HepG2 (cell line): Measurements from ENCODE around the gene COPS4. TPM values are rescaled to one million over a fixed set of nuclear protein-coding genes. Genes with fewer than 3 reads are reported as not detected.

Experiments used
- EZH2 ChIP-seq: conservative IDR thresholded peaks from 2 replicates; pipeline ENCODE4 v1.6.1; 2012; ENCODE audit warnings: mild to moderate bottlenecking, low read depth, low read length, moderate library complexity
- FOXC1 ChIP-seq: sonication (generic); formaldehyde crosslinking; IDR thresholded peaks from 2 replicates; pipeline ENCODE4 v1.8.0; 2022; ENCODE audit warnings: mild to moderate bottlenecking, missing genetic modification reagents, borderline replicate concordance
- GLMP ChIP-seq: sonication (generic); formaldehyde crosslinking; IDR thresholded peaks from 2 replicates; pipeline ENCODE4 v1.9.0; 2021; ENCODE audit warnings: missing genetic modification reagents, mild to moderate bottlenecking, borderline replicate concordance
- GZF1 ChIP-seq: sonication (generic); formaldehyde crosslinking; IDR thresholded peaks from 2 replicates; pipeline ENCODE4 v1.5.1; 2020; ENCODE audit warnings: mild to moderate bottlenecking, missing genetic modification reagents
- HMG20A ChIP-seq: IDR thresholded peaks from 2 replicates; pipeline ENCODE4 v1.6.1; 2016; ENCODE audit warnings: borderline replicate concordance
- HNRNPUL1 ChIP-seq: fragments of 200-400 bp; formaldehyde crosslinking; IDR thresholded peaks from 2 replicates; pipeline ENCODE4 v1.6.1; 2017; ENCODE audit warnings: low read depth, mild to moderate bottlenecking, low read length, moderate library complexity
- JUND ChIP-seq: sonication (generic); formaldehyde crosslinking; IDR thresholded peaks from 2 replicates; pipeline ENCODE4 v1.8.0; 2022; ENCODE audit warnings: mild to moderate bottlenecking, missing genetic modification reagents
- KAT7 ChIP-seq: IDR thresholded peaks from 2 replicates; pipeline ENCODE4 v1.6.1; 2018; ENCODE audit warnings: borderline replicate concordance, missing compliant biosample characterization
- MED8 ChIP-seq: sonication (generic); formaldehyde crosslinking; IDR thresholded peaks from 2 replicates; pipeline ENCODE4 v1.8.1; 2023; ENCODE audit warnings: mild to moderate bottlenecking, missing genetic modification reagents; ENCODE audit not compliant: insufficient replicate concordance
- NCOA2 ChIP-seq: sonication (generic); formaldehyde crosslinking; IDR thresholded peaks from 2 replicates; pipeline ENCODE4 v1.8.0; 2022; ENCODE audit warnings: inconsistent platforms
- NCOA5 ChIP-seq: sonication (generic); formaldehyde crosslinking; IDR thresholded peaks from 2 replicates; pipeline ENCODE4 v1.4.0; 2020; ENCODE audit warnings: missing genetic modification reagents
- NPAS2 ChIP-seq: sonication (generic); formaldehyde crosslinking; IDR thresholded peaks from 2 replicates; pipeline ENCODE4 v1.8.0; 2022; ENCODE audit warnings: mild to moderate bottlenecking, missing genetic modification reagents, borderline replicate concordance
- PHB2 ChIP-seq: fragments of 450-650 bp; IDR thresholded peaks from 2 replicates; pipeline ENCODE4 v1.6.1; 2018; ENCODE audit not compliant: partially characterized antibody
- SMAD9 ChIP-seq: sonication (generic); formaldehyde crosslinking; IDR thresholded peaks from 2 replicates; pipeline ENCODE4 v1.5.1; 2020; ENCODE audit warnings: mild to moderate bottlenecking, missing genetic modification reagents
- SPEN ChIP-seq: sonication (generic); formaldehyde crosslinking; IDR thresholded peaks from 2 replicates; pipeline ENCODE4 v1.5.1; 2020; ENCODE audit warnings: low read depth, mild to moderate bottlenecking, missing genetic modification reagents
- ZBTB7A ChIP-seq: sonication (generic); formaldehyde crosslinking; IDR thresholded peaks from 2 replicates; pipeline ENCODE4 v1.8.0; 2022; ENCODE audit warnings: mild to moderate bottlenecking, missing genetic modification reagents
- ZNF3 ChIP-seq: IDR thresholded peaks from 2 replicates; pipeline ENCODE4 v1.7.0; 2017; ENCODE audit warnings: inconsistent platforms
- ZNF543 ChIP-seq: sonication (generic); formaldehyde crosslinking; IDR thresholded peaks from 2 replicates; pipeline ENCODE4 v1.4.0; 2020; ENCODE audit warnings: mild to moderate bottlenecking, missing genetic modification reagents
- ZNF563 ChIP-seq: sonication (generic); formaldehyde crosslinking; IDR thresholded peaks from 2 replicates; pipeline ENCODE4 v1.8.0; 2022; ENCODE audit warnings: mild to moderate bottlenecking, moderate library complexity, missing genetic modification reagents
- ZNF788 ChIP-seq: sonication (generic); formaldehyde crosslinking; IDR thresholded peaks from 2 replicates; pipeline ENCODE4 v1.5.0; 2020; ENCODE audit warnings: mild to moderate bottlenecking, missing genetic modification reagents, borderline replicate concordance
- ZUFSP ChIP-seq: sonication (generic); formaldehyde crosslinking; IDR thresholded peaks from 2 replicates; pipeline ENCODE4 v1.9.0; 2021; ENCODE audit warnings: missing genetic modification reagents, mild to moderate bottlenecking, borderline replicate concordance
- polyA plus RNA-seq, 8 experiments: library from polyadenylated mRNA; depleted of rRNA in 3 of 8; stranded (reverse) in 7 of 8; unstranded in 1 of 8; fragments of >200 nt; fragmentation: Illumina TruSeq in 4 of 8; extraction: Trizol in 4 of 8; gene quantifications; 2 replicates each; pipeline versions ENCODE4 v1.2.1 to v1.2.3, GENCODE V29; 2011 to 2016; ENCODE audit warnings: low read depth in 4 of 8, missing spikeins in 1 of 8, mixed read lengths in 1 of 8; ENCODE audit not compliant: insufficient read depth in 1 of 8
- total RNA-seq, 5 experiments: library from RNA; depleted of rRNA; stranded (reverse); fragments of >200 nt; fragmentation: Illumina TruSeq; extraction: Trizol; gene quantifications; 2 replicates each; pipeline ENCODE4 v1.2.3, GENCODE V29; 2016; ENCODE audit warnings: low read depth in 1 of 5
- TF ChIP-seq, protein P1 (sequence below): IDR thresholded peaks from 2 replicates; pipeline ENCODE4 v1.6.1; 2016; ENCODE audit warnings: low read depth, control low read depth
- TF ChIP-seq, protein P2 (sequence below): sonication (generic); formaldehyde crosslinking; IDR thresholded peaks from 2 replicates; pipeline ENCODE4 v1.4.0; 2020; ENCODE audit warnings: missing genetic modification reagents, borderline replicate concordance
- TF ChIP-seq, protein P3 (sequence below): sonication (generic); formaldehyde crosslinking; IDR thresholded peaks from 2 replicates; pipeline ENCODE4 v1.4.0; 2020; ENCODE audit warnings: mild to moderate bottlenecking, low read depth, missing genetic modification reagents

Gene COPS4
- total and polyA plus RNA-seq, 2 of the 13 experiments (the other 11 are each of a cell fraction or from before 2014, with no cell fraction given): 28.8 to 52.5 TPM

GRCh38 chr4:83114576-83114975 is 79.6 kb downstream of the COPS4 start, which contains the start of gene PLAC8 (continued):
- TF ChIP-seq HNRNPUL1 (no peak), GLMP (CRISPR knock-in tag) (no peak), NCOA5 (CRISPR knock-in tag) (no peak), JUND (CRISPR knock-in tag) (no peak), NPAS2 (CRISPR knock-in tag) (no peak), HMG20A (no peak), ZNF3 (CRISPR knock-in tag) (no peak), ZNF788 (CRISPR knock-in tag) (no peak), ZUFSP (CRISPR knock-in tag) (no peak), ZNF563 (CRISPR knock-in tag) (no peak), NCOA2 (CRISPR knock-in tag) (no peak), SPEN (CRISPR knock-in tag) (no peak), MED8 (CRISPR knock-in tag) (no peak), EZH2 (no peak), KAT7 (no peak), GZF1 (no peak), SMAD9 (CRISPR knock-in tag) (no peak), ZNF543 (CRISPR knock-in tag) (no peak), PHB2 (no peak), FOXC1 (CRISPR knock-in tag) (no peak), ZBTB7A (no peak)
- TF ChIP-seq, protein P1, sequence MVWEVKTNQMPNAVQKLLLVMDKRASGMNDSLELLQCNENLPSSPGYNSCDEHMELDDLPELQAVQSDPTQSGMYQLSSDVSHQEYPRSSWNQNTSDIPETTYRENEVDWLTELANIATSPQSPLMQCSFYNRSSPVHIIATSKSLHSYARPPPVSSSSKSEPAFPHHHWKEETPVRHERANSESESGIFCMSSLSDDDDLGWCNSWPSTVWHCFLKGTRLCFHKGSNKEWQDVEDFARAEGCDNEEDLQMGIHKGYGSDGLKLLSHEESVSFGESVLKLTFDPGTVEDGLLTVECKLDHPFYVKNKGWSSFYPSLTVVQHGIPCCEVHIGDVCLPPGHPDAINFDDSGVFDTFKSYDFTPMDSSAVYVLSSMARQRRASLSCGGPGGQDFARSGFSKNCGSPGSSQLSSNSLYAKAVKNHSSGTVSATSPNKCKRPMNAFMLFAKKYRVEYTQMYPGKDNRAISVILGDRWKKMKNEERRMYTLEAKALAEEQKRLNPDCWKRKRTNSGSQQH (CRISPR knock-in tag): no peak
- TF ChIP-seq, protein P2, sequence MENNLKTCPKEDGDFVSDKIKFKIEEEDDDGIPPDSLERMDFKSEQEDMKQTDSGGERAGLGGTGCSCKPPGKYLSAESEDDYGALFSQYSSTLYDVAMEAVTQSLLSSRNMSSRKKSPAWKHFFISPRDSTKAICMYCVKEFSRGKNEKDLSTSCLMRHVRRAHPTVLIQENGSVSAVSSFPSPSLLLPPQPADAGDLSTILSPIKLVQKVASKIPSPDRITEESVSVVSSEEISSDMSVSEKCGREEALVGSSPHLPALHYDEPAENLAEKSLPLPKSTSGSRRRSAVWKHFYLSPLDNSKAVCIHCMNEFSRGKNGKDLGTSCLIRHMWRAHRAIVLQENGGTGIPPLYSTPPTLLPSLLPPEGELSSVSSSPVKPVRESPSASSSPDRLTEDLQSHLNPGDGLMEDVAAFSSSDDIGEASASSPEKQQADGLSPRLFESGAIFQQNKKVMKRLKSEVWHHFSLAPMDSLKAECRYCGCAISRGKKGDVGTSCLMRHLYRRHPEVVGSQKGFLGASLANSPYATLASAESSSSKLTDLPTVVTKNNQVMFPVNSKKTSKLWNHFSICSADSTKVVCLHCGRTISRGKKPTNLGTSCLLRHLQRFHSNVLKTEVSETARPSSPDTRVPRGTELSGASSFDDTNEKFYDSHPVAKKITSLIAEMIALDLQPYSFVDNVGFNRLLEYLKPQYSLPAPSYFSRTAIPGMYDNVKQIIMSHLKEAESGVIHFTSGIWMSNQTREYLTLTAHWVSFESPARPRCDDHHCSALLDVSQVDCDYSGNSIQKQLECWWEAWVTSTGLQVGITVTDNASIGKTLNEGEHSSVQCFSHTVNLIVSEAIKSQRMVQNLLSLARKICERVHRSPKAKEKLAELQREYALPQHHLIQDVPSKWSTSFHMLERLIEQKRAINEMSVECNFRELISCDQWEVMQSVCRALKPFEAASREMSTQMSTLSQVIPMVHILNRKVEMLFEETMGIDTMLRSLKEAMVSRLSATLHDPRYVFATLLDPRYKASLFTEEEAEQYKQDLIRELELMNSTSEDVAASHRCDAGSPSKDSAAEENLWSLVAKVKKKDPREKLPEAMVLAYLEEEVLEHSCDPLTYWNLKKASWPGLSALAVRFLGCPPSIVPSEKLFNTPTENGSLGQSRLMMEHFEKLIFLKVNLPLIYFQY (CRISPR knock-in tag): no peak
- TF ChIP-seq, protein P3, sequence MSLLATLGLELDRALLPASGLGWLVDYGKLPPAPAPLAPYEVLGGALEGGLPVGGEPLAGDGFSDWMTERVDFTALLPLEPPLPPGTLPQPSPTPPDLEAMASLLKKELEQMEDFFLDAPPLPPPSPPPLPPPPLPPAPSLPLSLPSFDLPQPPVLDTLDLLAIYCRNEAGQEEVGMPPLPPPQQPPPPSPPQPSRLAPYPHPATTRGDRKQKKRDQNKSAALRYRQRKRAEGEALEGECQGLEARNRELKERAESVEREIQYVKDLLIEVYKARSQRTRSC (CRISPR knock-in tag): no peak
